Endothelial cell of umbilical vein (primary cell): ENCODE data around the gene MORC2. TPM values are rescaled to one million over a fixed set of nuclear protein-coding genes. Genes with fewer than 3 reads are reported as not detected.

Source experiments
- BruUV-seq: library from RNA; stranded (reverse); fragments of 400-500 nt; replicated peaks from 2 replicates; lab custom pipeline; 2021; lab: Mats Ljungman, UMichigan
- CTCF ChIA-PET: fragments of 300-600, 350-600 bp; sonication (Branson Sonifier 250); formaldehyde crosslinking; loops from one replicate; lab custom pipeline; 2021; ENCODE audit warnings: antibody characterized with exemption, inconsistent platforms; lab: Charles Lee
- POLR2A ChIA-PET: fragments of 300-600, 350-600 bp; sonication (Branson Sonifier 250); formaldehyde crosslinking; loops from one replicate; lab custom pipeline; 2021; ENCODE audit warnings: antibody characterized with exemption, inconsistent platforms; lab: Charles Lee
- DNase-seq: peaks from one replicate; pipeline ENCODE4 v3.0.0-alpha.2; 2011; ENCODE audit warnings: low read depth, low spot score
- FAIRE-seq: peaks from 2 replicates; lab custom pipeline; 2011; peaks lifted over from hg19 to GRCh38; lab: Jason Lieb, UNC
- H2AFZ ChIP-seq: 2 replicates; pipeline ENCODE4 v1.6.0; 2012; ENCODE audit warnings: low read depth, low read length, control low read depth, inconsistent platforms
- H3K27ac ChIP-seq: 2 replicates; pipeline ENCODE4 v1.5.1; 2011; ENCODE audit warnings: low read depth, mild to moderate bottlenecking, control low read depth, low read length, moderate library complexity; ENCODE audit not compliant: insufficient read depth
- H3K27me3 ChIP-seq, 2 experiments: 2 replicates each; pipeline versions ENCODE4 v1.6.0 to v1.6.1; 2011; ENCODE audit warnings: low read length in 2 of 2, mixed read lengths in 1 of 2; ENCODE audit not compliant: control insufficient read depth in 2 of 2, insufficient read depth in 2 of 2
- H3K36me3 ChIP-seq, 2 experiments: 2 replicates in 1 of 2; 3 replicates in 1 of 2; pipeline ENCODE4 v1.5.1; 2011; ENCODE audit warnings: low read length in 2 of 2, mild to moderate bottlenecking in 1 of 2, moderate library complexity in 1 of 2; ENCODE audit not compliant: control insufficient read depth in 2 of 2, insufficient read depth in 2 of 2; ENCODE audit errors: extremely low read depth in 1 of 2
- H3K4me1 ChIP-seq: 3 replicates; pipeline ENCODE4 v1.5.1; 2011; ENCODE audit warnings: mild to moderate bottlenecking, low read length; ENCODE audit not compliant: control insufficient read depth, insufficient read depth; ENCODE audit errors: extremely low read depth
- H3K4me2 ChIP-seq: 2 replicates; pipeline ENCODE4 v1.6.1; 2011; ENCODE audit warnings: low read length, control low read depth, mixed read lengths; ENCODE audit not compliant: insufficient read depth
- H3K4me3 ChIP-seq, 3 experiments: fragments of 200-600 bp in 1 of 3; sonication (generic), shearing (Covaris generic) in 1 of 3; replicated peaks in 1 of 3; 2 replicates each; pipeline ENCODE4 v1.5.1; 2011 to 2016; ENCODE audit warnings: control low read depth in 3 of 3, low read length in 3 of 3, mild to moderate bottlenecking in 2 of 3, inconsistent platforms in 1 of 3, low read depth in 1 of 3, moderate library complexity in 1 of 3; ENCODE audit not compliant: insufficient read depth in 1 of 3
- H3K79me2 ChIP-seq: 2 replicates; pipeline ENCODE4 v1.6.0; 2012; ENCODE audit warnings: low read length, inconsistent platforms; ENCODE audit not compliant: control insufficient read depth, insufficient read depth
- H3K9ac ChIP-seq: replicated peaks from 2 replicates; pipeline ENCODE3; 2011; ENCODE audit warnings: low read length, control low read depth; ENCODE audit not compliant: insufficient read depth; ENCODE audit errors: extremely low read depth
- H3K9me1 ChIP-seq: replicated peaks from 3 replicates; pipeline ENCODE4 v1.6.0; 2011; ENCODE audit warnings: mild to moderate bottlenecking, low read length; ENCODE audit not compliant: control insufficient read depth, insufficient read depth; ENCODE audit errors: extremely low read depth
- H3K9me3 ChIP-seq: replicated peaks from 2 replicates; pipeline ENCODE4 v1.5.1; 2012; ENCODE audit warnings: low read length, inconsistent platforms; ENCODE audit not compliant: control insufficient read depth, insufficient read depth
- H4K20me1 ChIP-seq: replicated peaks from 2 replicates; pipeline ENCODE3; 2011; ENCODE audit warnings: mild to moderate bottlenecking, low read length; ENCODE audit not compliant: control insufficient read depth, insufficient read depth; ENCODE audit errors: extremely low read depth
- CTCF ChIP-seq, 2 donors: IDR thresholded peaks; 1 replicate in 1 of 2; 2 replicates in 1 of 2; pipeline ENCODE4 v1.5.1; 2011; ENCODE audit warnings: low read length in 2 of 2, mild to moderate bottlenecking in 2 of 2, moderate library complexity in 2 of 2, control low read depth in 1 of 2, inconsistent platforms in 1 of 2, low read depth in 1 of 2; ENCODE audit not compliant: insufficient read depth in 1 of 2; ENCODE audit errors: extremely low read depth in 1 of 2
- EZH2 ChIP-seq: IDR thresholded peaks from 2 replicates; pipeline ENCODE4 v1.6.1; 2012; ENCODE audit warnings: borderline replicate concordance, low read depth, mild to moderate bottlenecking, moderate library complexity, low read length, inconsistent platforms; ENCODE audit not compliant: severe bottlenecking
- FOS ChIP-seq: IDR thresholded peaks from 2 replicates; pipeline ENCODE4 v1.6.1; 2011; ENCODE audit warnings: mild to moderate bottlenecking, low read length, moderate library complexity, borderline replicate concordance; ENCODE audit not compliant: insufficient read depth
- GATA2 ChIP-seq: IDR thresholded peaks from 2 replicates; pipeline ENCODE4 v1.7.0; 2011; ENCODE audit warnings: low read depth, mild to moderate bottlenecking, moderate library complexity, mixed read lengths, low read length; ENCODE audit not compliant: insufficient read length, insufficient read depth
- JUN ChIP-seq: IDR thresholded peaks from 2 replicates; pipeline ENCODE4 v1.6.1; 2011; ENCODE audit warnings: borderline replicate concordance, low read depth; ENCODE audit not compliant: insufficient read length, insufficient read depth
- MYC ChIP-seq: IDR thresholded peaks from one replicate; pipeline ENCODE4 v1.6.1; 2011; ENCODE audit warnings: mild to moderate bottlenecking, low read depth, low read length
- POLR2A ChIP-seq: IDR thresholded peaks from 2 replicates; pipeline ENCODE4 v1.6.1; 2012; ENCODE audit warnings: low read depth, mild to moderate bottlenecking, control low read depth, low read length
- POLR2AphosphoS5 ChIP-seq: IDR thresholded peaks from 2 replicates; pipeline ENCODE4 v1.6.1; 2012; ENCODE audit warnings: low read depth, mild to moderate bottlenecking, control low read depth, low read length, moderate library complexity; ENCODE audit not compliant: insufficient read depth
- dilution Hi-C: fragments of 300-500 bp; cut with MboI; formaldehyde crosslinking; loops from one replicate; pipeline ENCODE4 v1.15.0; 2019; ENCODE audit warnings: low sequenced_read_pairs; ENCODE audit not compliant: extremely low pct_ligation_motif_present
- intact Hi-C: fragments of 100-400 bp; cut with micrococcal nuclease; formaldehyde crosslinking; loops from one replicate; pipeline ENCODE4 v1.10.0; 2022
- polyA plus RNA-seq, 4 experiments: library from polyadenylated mRNA; depleted of rRNA in 3 of 4; stranded (reverse) in 3 of 4; unstranded in 1 of 4; fragments of >200 nt; gene quantifications; 2 replicates each; pipeline versions ENCODE4 v1.2.1 to v1.2.3, GENCODE V29; 2011 to 2012; ENCODE audit warnings: missing spikeins in 1 of 4
- total RNA-seq: library from RNA; stranded (reverse); gene quantifications from 2 replicates; pipeline ENCODE4 v1.2.3, GENCODE V29; 2021
- TF ChIP-seq, protein P1 (sequence below): IDR thresholded peaks from 2 replicates; pipeline ENCODE4 v1.6.1; 2011; ENCODE audit not compliant: insufficient read depth, insufficient read length

Gene MORC2
- total and polyA plus RNA-seq, 2 donors (not counting 3 experiments of a cell fraction or from before 2014, with no cell fraction given), result 11.6 to 34.7 TPM

GRCh38 chr22:30953206-30953605, 15.4 kb downstream of the MORC2 start:
- Histone ChIP-seq H2AFZ (no peak overlapping the region), H3K36me3 (peaks cover 24 to 25% of the 10 kb centered on the region in 2 experiments), H3K4me2 (no peak overlapping the region), H3K9me1 (no peaks in the 10 kb centered on the region), H3K27ac (no peak overlapping the region), H4K20me1 (no peaks in the 10 kb centered on the region), H3K27me3 (no peaks in the 10 kb centered on the region), H3K9me3 (no peaks in the 10 kb centered on the region), H3K4me1 (no peaks in the 10 kb centered on the region), H3K9ac (no peak overlapping the region), H3K79me2 (no peaks in the 10 kb centered on the region), H3K4me3 (no peak overlapping the region)
- intact Hi-C loops (no loop called here), dilution Hi-C loops (no loop called here)
- ChIA-PET POLR2A (interaction anchor here (0.8 kb wide), 2 partner anchors 127 to 132 kb away, joined by 3 read pairs; partner anchors contain the start of gene SMTN), CTCF (interaction anchor here (1.1 to 6.1 kb wide), 3 partner anchors 131 to 195 kb away, joined by 3 to 114 read pairs (median 4); partner anchors contain the start of gene SELENOM)
- DNase-seq, result no peak
- no TSS peak for BruUV-seq
- no peak for FAIRE-seq
- no peak for TF ChIP-seq EZH2
- no peak for TF ChIP-seq POLR2AphosphoS5
- no peak for TF ChIP-seq MYC
- TF ChIP-seq POLR2A, result no peak
- no peak for TF ChIP-seq FOS
- no peak for TF ChIP-seq CTCF (IDR thresholded peaks at IDR 0.05; ENCODE audit: extremely low read depth in 1 of 2, insufficient read depth in 1 of 2, low read depth in 1 of 2, low read length in 2 of 2)
- no peak for TF ChIP-seq JUN
- TF ChIP-seq, protein P1, sequence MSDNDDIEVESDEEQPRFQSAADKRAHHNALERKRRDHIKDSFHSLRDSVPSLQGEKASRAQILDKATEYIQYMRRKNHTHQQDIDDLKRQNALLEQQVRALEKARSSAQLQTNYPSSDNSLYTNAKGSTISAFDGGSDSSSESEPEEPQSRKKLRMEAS, result no peak
- TF ChIP-seq GATA2, result no peak
